Activated T-helper 17 cell treated with anti-CD3 and anti-CD28 coated beads, Interleukin-2, amount 50 U/mL, for 72 hours (primary cell): ENCODE results near the gene MUC5AC. TPM values are rescaled to one million over a fixed set of nuclear protein-coding genes. Genes with fewer than 3 reads are reported as not detected.

Experiments used
- ATAC-seq: fragments of 150-1000 bp; cut with Tn5 transposase; replicated peaks from 2 replicates; pipeline ENCODE4 v1.10.0; 2021; ENCODE audit warnings: mild to moderate bottlenecking, moderate library complexity
- H3K27ac Mint-ChIP-seq: one replicate; pipeline ENCODE4 v1.8.0; 2022; ENCODE audit warnings: mixed read lengths
- H3K27me3 Mint-ChIP-seq: one replicate; pipeline ENCODE4 v1.8.0; 2022; ENCODE audit warnings: mixed read lengths
- H3K36me3 Mint-ChIP-seq: one replicate; pipeline ENCODE4 v1.8.0; 2022; ENCODE audit warnings: low read depth, mild to moderate bottlenecking, mixed read lengths
- H3K4me1 Mint-ChIP-seq: one replicate; pipeline ENCODE4 v1.8.0; 2022; ENCODE audit warnings: mixed read lengths
- H3K4me3 Mint-ChIP-seq: one replicate; pipeline ENCODE4 v1.8.0; 2022; ENCODE audit warnings: mild to moderate bottlenecking, mixed read lengths
- H3K9me3 Mint-ChIP-seq: one replicate; pipeline ENCODE4 v1.8.0; 2022; ENCODE audit warnings: mixed read lengths
- total RNA-seq, 2 donors: library from RNA; stranded (reverse); gene quantifications; one replicate each; pipeline ENCODE4 v1.2.3, GENCODE V29; 2022

Gene MUC5AC
- total RNA-seq, 2 donors from 2014 or later, result not detected

- H3K9me3 Mint-ChIP-seq, result no peaks in the 10 kb centered on the region
- no peaks in the 10 kb centered on the region for H3K36me3 Mint-ChIP-seq
- no peak overlapping the region for H3K4me3 Mint-ChIP-seq
- no peak for ATAC-seq
- H3K27me3 Mint-ChIP-seq, result no peaks in the 10 kb centered on the region
- no peak overlapping the region for H3K27ac Mint-ChIP-seq
- H3K4me1 Mint-ChIP-seq, result no peaks in the 10 kb centered on the region
These were observed 70.5 kb downstream of the MUC5AC start for GRCh38 chr11:1228101-1228821.

- Mint-ChIP-seq H3K9me3 (no peaks in the 10 kb centered on the region), H3K36me3 (no peaks in the 10 kb centered on the region), H3K27me3 (no peaks in the 10 kb centered on the region), H3K4me1 (no peaks in the 10 kb centered on the region), H3K4me3 (no peak overlapping the region), H3K27ac (no peak overlapping the region)
- no peak for ATAC-seq
These were observed 71.2 kb downstream of the MUC5AC start for GRCh38 chr11:1228921-1229451.

- no peaks in the 10 kb centered on the region for H3K9me3 Mint-ChIP-seq
- H3K4me3 Mint-ChIP-seq, result no peak overlapping the region
- no peaks in the 10 kb centered on the region for H3K4me1 Mint-ChIP-seq
- no peak overlapping the region for H3K27ac Mint-ChIP-seq
- H3K27me3 Mint-ChIP-seq, result no peaks in the 10 kb centered on the region
- no peak for ATAC-seq
- H3K36me3 Mint-ChIP-seq, result no peaks in the 10 kb centered on the region
These were observed 71.8 kb downstream of the MUC5AC start for GRCh38 chr11:1229471-1230120.

GRCh38 chr11:1230121-1230455 is 72.3 kb downstream of the MUC5AC start:
- ATAC-seq, result no peak
- H3K27ac Mint-ChIP-seq, result no peak overlapping the region

GRCh38 chr11:1230456-1231395 is 73.0 kb downstream of the MUC5AC start:
- Mint-ChIP-seq H3K36me3 (no peaks in the 10 kb centered on the region), H3K27me3 (no peaks in the 10 kb centered on the region), H3K4me1 (no peaks in the 10 kb centered on the region), H3K4me3 (no peak overlapping the region), H3K27ac (no peak overlapping the region), H3K9me3 (no peaks in the 10 kb centered on the region)
- ATAC-seq, result no peak

More at GRCh38 chr11:1230121-1230455, 72.3 kb downstream of the MUC5AC start:
- Mint-ChIP-seq H3K9me3 (no peaks in the 10 kb centered on the region), H3K27me3 (no peaks in the 10 kb centered on the region), H3K4me3 (no peak overlapping the region), H3K4me1 (no peaks in the 10 kb centered on the region), H3K36me3 (no peaks in the 10 kb centered on the region)

GRCh38 chr11:1231396-1232020 is 73.8 kb downstream of the MUC5AC start:
- Mint-ChIP-seq H3K27me3 (no peaks in the 10 kb centered on the region), H3K4me3 (no peak overlapping the region), H3K27ac (no peak overlapping the region), H3K36me3 (no peaks in the 10 kb centered on the region), H3K9me3 (no peaks in the 10 kb centered on the region), H3K4me1 (no peaks in the 10 kb centered on the region)
- no peak for ATAC-seq

GRCh38 chr11:1232021-1232882 is 74.5 kb downstream of the MUC5AC start:
- no peaks in the 10 kb centered on the region for H3K9me3 Mint-ChIP-seq
- H3K4me3 Mint-ChIP-seq, result no peak overlapping the region
- H3K36me3 Mint-ChIP-seq, result no peaks in the 10 kb centered on the region
- no peaks in the 10 kb centered on the region for H3K4me1 Mint-ChIP-seq
- no peak for ATAC-seq
- no peak overlapping the region for H3K27ac Mint-ChIP-seq
- H3K27me3 Mint-ChIP-seq, result no peaks in the 10 kb centered on the region

GRCh38 chr11:1232883-1233321 is 75.1 kb downstream of the MUC5AC start:
- Mint-ChIP-seq H3K4me1 (no peaks in the 10 kb centered on the region), H3K27me3 (no peaks in the 10 kb centered on the region), H3K27ac (no peak overlapping the region), H3K36me3 (no peaks in the 10 kb centered on the region), H3K4me3 (no peak overlapping the region), H3K9me3 (no peaks in the 10 kb centered on the region)
- ATAC-seq, result no peak

- no peaks in the 10 kb centered on the region for H3K27me3 Mint-ChIP-seq
- H3K27ac Mint-ChIP-seq, result no peak overlapping the region
- H3K9me3 Mint-ChIP-seq, result no peaks in the 10 kb centered on the region
- no peak overlapping the region for H3K4me3 Mint-ChIP-seq
- ATAC-seq, result no peak
- H3K4me1 Mint-ChIP-seq, result no peaks in the 10 kb centered on the region
- no peaks in the 10 kb centered on the region for H3K36me3 Mint-ChIP-seq
These were observed 75.7 kb downstream of the MUC5AC start for GRCh38 chr11:1233351-1234053.

- Mint-ChIP-seq H3K4me3 (no peak overlapping the region), H3K4me1 (no peaks in the 10 kb centered on the region), H3K9me3 (no peaks in the 10 kb centered on the region), H3K27me3 (no peaks in the 10 kb centered on the region), H3K36me3 (no peaks in the 10 kb centered on the region), H3K27ac (no peak overlapping the region)
- ATAC-seq, result no peak
These were observed 76.4 kb downstream of the MUC5AC start for GRCh38 chr11:1234054-1234720.

GRCh38 chr11:1234771-1235305 is 77.1 kb downstream of the MUC5AC start:
- no peak overlapping the region for H3K4me3 Mint-ChIP-seq
- ATAC-seq, result no peak
- H3K9me3 Mint-ChIP-seq, result no peaks in the 10 kb centered on the region
- H3K27me3 Mint-ChIP-seq, result no peaks in the 10 kb centered on the region
- H3K27ac Mint-ChIP-seq, result no peak overlapping the region
- H3K36me3 Mint-ChIP-seq, result no peaks in the 10 kb centered on the region
- H3K4me1 Mint-ChIP-seq, result no peaks in the 10 kb centered on the region

- Mint-ChIP-seq H3K4me1 (no peaks in the 10 kb centered on the region), H3K36me3 (no peaks in the 10 kb centered on the region), H3K27ac (no peak overlapping the region), H3K27me3 (no peaks in the 10 kb centered on the region), H3K9me3 (no peaks in the 10 kb centered on the region), H3K4me3 (no peak overlapping the region)
- no peak for ATAC-seq
These were observed 77.7 kb downstream of the MUC5AC start for GRCh38 chr11:1235306-1235900.
